GM19035 (cell line): Measurements from ENCODE around the gene SLC22A31.
"Not testable (repeated sequence)": the region's sequence is repeated elsewhere in the genome, so short reads cannot be mapped to it uniquely, and the experiment has no call there.

Source experiments
- ATAC-seq: cut with Tn5 transposase; IDR thresholded peaks from one replicate; pipeline ENCODE4 v1.9.1; 2021; ENCODE audit not compliant: unreplicated experiment

The SLC22A31 gene

GRCh38 chr16:89193576-89194293, 6.6 kb downstream of the SLC22A31 start:
- no peak for ATAC-seq

DNA sequence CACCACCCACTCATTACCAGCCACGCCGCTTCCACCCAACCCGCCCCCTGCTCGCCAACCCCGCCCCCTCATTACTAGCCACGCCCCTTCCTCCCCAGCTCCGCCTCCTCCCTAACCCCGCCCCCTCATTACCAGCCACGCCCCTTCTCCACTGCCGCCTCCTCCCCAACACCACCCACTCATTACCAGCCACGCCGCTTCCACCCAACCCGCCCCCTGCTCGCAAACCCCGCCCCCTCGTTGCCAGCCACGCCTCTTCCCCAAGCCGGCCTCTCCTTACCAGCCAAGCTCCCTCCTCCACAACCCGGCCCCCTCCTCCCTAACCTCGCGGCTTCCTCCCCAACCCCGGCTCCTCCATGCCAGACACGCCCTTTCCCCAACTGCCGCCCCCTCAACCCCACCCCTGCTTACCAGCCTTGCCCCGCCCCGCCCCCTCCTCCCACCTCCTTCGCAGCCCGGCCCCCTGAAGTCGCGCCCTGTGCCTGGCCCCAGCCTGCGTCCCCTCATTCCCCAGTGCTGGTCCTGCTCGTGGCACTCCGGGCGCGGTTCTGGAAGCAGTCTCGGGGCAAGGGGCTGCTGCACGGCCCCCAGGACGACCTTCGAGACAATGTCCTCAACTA, 7.3 kb downstream of the SLC22A31 start:
- no peak for ATAC-seq

DNA sequence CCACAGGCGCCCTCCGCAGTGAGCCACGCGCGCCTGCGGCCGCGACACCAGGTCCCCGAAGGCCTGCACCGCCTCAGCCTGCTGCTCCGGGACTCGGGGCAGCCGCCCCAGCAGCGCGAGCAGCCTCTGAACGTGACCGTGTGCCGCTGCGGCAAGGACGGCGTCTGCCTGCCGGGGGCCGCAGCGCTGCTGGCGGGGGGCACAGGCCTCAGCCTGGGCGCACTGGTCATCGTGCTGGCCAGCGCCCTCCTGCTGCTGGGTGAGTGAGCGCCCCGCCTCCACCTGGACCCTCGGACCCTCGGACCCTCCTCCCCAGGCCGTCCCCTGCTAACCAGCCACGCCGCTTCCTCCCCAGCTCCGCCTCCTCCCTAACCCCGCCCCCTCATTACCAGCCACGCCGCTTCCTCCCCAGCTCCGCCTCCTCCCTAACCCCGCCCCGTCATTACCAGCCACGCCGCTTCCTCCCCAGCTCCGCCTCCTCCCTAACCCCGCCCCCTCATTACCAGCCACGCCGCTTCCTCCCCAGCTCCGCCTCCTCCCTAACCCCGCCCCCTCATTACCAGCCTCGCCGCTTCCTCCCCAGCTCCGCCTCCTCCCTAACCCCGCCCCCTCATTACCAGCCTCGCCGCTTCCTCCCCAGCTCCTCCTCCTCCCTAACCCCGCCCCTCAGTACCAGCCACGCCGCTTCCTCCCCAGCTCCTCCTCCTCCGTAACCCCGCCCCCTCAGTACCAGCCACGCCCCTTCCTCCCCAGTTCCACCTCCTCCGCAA, 8.0 kb downstream of the SLC22A31 start:
- peak; percentile 63 for ATAC-seq

- no peak for ATAC-seq
Observed at GRCh38 chr16:89191901-89192185, 8.5 kb downstream of the SLC22A31 start.

GRCh38 chr16:89191033-89191900, 9.1 kb downstream of the SLC22A31 start:
- no peak for ATAC-seq

DNA sequence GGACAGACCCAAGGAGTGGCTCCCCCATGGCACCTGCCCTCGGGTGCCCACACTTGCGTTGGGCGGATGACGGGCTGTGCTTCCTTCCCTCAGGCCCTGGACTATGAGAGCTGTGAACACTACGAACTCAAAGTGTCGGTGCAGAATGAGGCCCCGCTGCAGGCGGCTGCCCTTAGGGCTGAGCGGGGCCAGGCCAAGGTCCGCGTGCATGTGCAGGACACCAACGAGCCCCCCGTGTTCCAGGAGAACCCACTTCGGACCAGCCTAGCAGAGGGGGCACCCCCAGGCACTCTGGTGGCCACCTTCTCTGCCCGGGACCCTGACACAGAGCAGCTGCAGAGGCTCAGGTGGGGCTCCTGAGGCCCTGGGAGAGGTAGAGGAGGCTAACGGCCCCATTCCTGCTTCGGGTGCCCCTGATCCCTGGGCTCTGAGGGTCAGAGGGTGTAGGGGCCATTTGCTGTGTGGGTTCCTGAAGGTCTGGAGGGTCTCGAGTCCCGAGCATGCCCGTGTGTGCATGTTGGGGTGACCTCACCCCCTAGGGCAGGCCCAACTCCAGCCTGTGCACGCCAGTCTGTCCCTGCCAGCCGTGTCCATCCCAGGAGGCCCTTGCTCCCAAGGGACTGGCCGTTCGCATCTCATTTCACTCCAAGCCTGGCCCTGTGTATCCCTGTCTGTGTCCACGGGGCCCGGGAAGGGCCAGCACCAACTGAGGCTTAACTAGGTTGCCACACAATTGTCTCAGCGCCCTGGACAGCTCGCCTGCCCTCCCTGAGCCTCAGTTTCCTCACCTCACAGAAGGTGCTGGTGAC, 10.0 kb downstream of the SLC22A31 start:
- no peak for ATAC-seq

- ATAC-seq, result no peak
Observed at GRCh38 chr16:89189358-89190025, 10.8 kb downstream of the SLC22A31 start.

- ATAC-seq, result not testable (repeated sequence)
Observed at GRCh38 chr16:89188471-89189357, 11.6 kb downstream of the SLC22A31 start.

GRCh38 chr16:89187770-89188392, 12.5 kb downstream of the SLC22A31 start:
- ATAC-seq, result no peak

DNA sequence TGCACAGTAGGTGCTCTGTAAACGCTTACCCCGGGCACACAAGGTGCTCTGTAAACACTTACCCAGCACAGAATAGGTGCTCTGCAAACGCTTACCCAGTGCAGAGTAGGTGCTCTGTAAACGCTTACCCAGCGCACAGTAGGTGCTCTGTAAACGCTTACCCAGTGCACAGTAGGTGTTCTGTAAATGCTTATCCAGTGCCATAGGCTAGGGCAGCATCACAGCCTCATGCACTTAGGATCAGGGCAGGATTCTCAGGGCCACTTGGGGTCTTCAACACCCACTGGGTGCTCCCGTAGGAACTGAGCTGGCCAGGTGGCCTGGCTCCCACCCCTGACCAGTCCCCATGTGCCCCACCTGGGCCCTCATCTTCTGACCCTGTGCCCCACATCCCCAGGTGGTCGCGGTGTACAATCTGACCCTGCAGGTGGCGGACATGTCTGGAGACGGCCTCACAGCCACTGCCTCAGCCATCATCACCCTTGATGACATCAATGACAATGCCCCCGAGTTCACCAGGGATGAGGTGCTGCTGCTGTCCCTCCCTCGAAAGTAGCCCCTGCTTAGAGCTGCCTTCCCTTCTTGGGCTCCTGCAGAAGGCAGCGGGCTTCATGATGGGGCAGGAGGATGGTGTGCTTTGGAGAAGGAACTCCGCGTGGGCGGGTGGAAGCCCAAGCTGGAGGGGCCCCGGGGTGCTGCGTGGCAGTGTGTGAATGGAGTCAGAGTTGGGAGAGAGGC, 13.1 kb downstream of the SLC22A31 start:
- no peak for ATAC-seq

GRCh38 chr16:89186593-89187031, 13.7 kb downstream of the SLC22A31 start:
- not testable (repeated sequence) for ATAC-seq

- ATAC-seq, result not testable (repeated sequence)
Observed at GRCh38 chr16:89185887-89186592, 14.3 kb downstream of the SLC22A31 start.

DNA sequence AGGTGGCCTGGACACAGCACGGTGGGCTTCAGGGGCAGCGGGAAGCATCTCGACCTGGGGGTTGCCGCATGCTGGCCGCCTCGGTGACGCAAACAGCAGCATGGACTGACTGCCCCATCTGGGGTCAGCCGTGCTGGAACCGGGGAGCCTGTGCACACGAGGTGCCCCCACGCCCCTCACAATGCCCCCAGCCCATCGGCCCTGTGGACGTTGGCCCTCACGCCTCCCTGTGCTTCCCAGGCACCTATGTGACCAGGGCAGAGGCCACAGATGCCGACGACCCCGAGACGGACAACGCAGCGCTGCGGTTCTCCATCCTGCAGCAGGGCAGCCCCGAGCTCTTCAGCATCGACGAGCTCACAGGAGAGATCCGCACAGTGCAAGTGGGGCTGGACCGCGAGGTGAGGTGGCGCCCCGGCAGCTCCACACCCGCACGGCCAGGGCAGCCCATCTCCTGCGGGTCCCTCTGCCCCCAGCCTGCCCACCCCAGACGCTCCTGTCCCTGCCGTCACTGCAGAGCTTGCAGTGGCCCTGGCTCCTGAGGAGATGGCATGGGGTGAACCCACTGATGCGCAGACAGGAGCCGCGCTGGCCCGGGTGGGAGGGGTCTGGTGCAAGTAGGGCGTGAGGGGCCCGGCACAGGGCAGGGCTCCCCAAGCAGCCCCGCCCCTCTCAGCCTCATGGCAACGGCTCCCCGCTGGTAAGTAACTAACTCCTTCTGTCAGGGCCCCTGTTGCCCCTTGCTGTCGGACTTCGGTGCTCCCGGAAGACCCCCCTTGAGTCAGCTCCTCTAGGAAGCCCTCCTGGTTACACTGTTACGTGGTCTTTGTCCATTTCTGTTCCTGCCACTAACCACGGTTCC, 15.2 kb downstream of the SLC22A31 start:
- no peak for ATAC-seq

- no peak for ATAC-seq
Observed at GRCh38 chr16:89184677-89184932, 15.7 kb downstream of the SLC22A31 start.

GRCh38 chr16:89183975-89184676, 16.2 kb downstream of the SLC22A31 start:
- no peak for ATAC-seq

DNA sequence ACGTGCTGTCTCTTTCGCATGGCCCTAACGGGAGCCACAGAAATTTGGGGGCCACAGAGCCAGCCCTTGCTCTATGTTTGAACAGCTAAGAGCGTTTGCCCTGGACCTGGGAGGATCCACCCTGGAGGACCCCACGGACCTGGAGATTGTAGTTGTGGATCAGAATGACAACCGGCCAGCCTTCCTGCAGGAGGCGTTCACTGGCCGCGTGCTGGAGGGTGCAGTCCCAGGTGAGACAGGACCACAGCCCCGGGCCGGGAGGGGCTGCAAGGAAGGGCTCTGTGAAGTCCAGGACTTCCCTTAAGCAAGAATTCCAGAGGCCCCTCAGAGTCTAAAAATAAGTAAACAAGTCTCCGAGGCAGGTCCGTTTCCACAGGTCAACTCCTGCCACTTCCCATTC, 16.9 kb downstream of the SLC22A31 start:
- no peak for ATAC-seq
